ENCODE measurements around the gene FHOD3. TPM values are rescaled to one million over a fixed set of nuclear protein-coding genes. Genes with fewer than 3 reads are reported as not detected.

Gene FHOD3
- total and polyA plus RNA-seq, 2 experiments from 2014 or later: 2.7 to 8.7 TPM

DNA sequence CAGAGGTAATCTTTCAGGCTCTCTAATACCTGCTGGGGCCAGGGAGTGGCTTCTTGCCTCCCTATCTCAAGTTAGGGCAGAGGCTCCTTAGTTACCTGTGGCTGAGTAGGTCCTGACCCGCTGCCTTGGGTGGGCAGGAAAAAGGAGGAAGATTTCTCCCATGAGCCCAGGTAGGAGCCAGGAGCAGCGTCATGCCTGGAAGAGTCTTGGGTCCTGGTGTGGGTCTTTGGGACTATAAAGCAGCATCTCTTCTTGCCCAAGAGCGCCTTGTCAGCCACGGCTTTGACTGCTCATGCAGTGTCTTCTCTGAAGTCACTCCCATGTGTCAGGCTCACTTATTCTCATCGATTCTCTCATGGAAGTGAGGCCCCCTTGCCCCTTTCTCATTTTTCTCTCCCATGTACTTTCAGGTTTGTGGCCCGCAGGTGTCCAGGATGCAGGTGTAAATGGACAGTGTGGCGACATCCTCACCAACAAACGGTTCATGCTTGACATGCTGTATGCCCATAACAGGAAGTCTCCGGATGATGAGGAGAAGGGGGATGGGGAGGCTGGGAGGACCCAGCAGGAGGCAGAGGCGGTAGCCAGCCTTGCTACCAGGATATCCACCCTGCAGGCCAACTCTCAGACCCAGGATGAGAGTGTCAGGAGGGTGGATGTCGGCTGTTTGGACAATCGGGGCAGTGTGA lies 420.1 kb downstream of the FHOD3 start:
- Mint-ChIP-seq H3K27me3 (ENCODE audit: insufficient read depth, low read depth, poor library complexity) (no peaks in the 10 kb centered on the region), H3K4me3 (no peak overlapping the region), H3K9me3 (no peaks in the 10 kb centered on the region), H3K4me1 (peaks cover 6% of the 10 kb centered on the region; the same call in 2 of the 3 replicates), H3K27ac (no peak overlapping the region), H3K36me3 (ENCODE audit: low read depth) (no peaks in the 10 kb centered on the region)
- Histone ChIP-seq H3K4me3 (no peak overlapping the region), H2AFZ (no peak overlapping the region), H3K4me2 (no peak overlapping the region), H3K27me3 (ENCODE audit: insufficient read depth) (no peaks in the 10 kb centered on the region), H4K20me1 (replicated peaks; ENCODE audit: insufficient read depth) (no peaks in the 10 kb centered on the region), H3K9me2 (ENCODE audit: insufficient read depth) (0 out of 2 replicates have a peak, but pooled peaks cover 3% of the 10 kb centered on the region), H3K36me3 (ENCODE audit: insufficient read depth) (no peaks in the 10 kb centered on the region), H3F3A (replicated peaks; ENCODE audit: low read depth) (no peaks in the 10 kb centered on the region), H3K27ac (ENCODE audit: low read depth) (no peak overlapping the region), H3K79me2 (replicated peaks; ENCODE audit: insufficient read depth) (no peaks in the 10 kb centered on the region), H3K4me1 (ENCODE audit: insufficient read depth) (no peaks in the 10 kb centered on the region)
- ATAC-seq: no peak
- no peak for DNase-seq (ENCODE audit: low spot score)
- TF ChIP-seq, protein P1, sequence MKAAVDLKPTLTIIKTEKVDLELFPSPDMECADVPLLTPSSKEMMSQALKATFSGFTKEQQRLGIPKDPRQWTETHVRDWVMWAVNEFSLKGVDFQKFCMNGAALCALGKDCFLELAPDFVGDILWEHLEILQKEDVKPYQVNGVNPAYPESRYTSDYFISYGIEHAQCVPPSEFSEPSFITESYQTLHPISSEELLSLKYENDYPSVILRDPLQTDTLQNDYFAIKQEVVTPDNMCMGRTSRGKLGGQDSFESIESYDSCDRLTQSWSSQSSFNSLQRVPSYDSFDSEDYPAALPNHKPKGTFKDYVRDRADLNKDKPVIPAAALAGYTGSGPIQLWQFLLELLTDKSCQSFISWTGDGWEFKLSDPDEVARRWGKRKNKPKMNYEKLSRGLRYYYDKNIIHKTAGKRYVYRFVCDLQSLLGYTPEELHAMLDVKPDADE (IDR thresholded peaks at IDR 0.05): no peak
- TF ChIP-seq ZNF114 (CRISPR knock-in tag; IDR thresholded peaks at IDR 0.05) (no peak), EZH2phosphoT487 (IDR thresholded peaks at IDR 0.05; ENCODE audit: unreplicated experiment) (no peak), STAT1 (IDR thresholded peaks at IDR 0.05; ENCODE audit: unreplicated experiment) (no peak), POLR2AphosphoS5 (IDR thresholded peaks at IDR 0.05; ENCODE audit: low read depth) (no peak), JUNB (IDR thresholded peaks at IDR 0.05; ENCODE audit: unreplicated experiment) (no peak), EZH2 (IDR thresholded peaks at IDR 0.05; ENCODE audit: low read depth, unreplicated experiment) (no peak), ZNF331 (CRISPR knock-in tag; IDR thresholded peaks at IDR 0.05; ENCODE audit: low read depth) (no peak), CREB1 (CRISPR knock-in tag; IDR thresholded peaks at IDR 0.05; ENCODE audit: low read depth) (no peak)
- TF ChIP-seq, protein P2, sequence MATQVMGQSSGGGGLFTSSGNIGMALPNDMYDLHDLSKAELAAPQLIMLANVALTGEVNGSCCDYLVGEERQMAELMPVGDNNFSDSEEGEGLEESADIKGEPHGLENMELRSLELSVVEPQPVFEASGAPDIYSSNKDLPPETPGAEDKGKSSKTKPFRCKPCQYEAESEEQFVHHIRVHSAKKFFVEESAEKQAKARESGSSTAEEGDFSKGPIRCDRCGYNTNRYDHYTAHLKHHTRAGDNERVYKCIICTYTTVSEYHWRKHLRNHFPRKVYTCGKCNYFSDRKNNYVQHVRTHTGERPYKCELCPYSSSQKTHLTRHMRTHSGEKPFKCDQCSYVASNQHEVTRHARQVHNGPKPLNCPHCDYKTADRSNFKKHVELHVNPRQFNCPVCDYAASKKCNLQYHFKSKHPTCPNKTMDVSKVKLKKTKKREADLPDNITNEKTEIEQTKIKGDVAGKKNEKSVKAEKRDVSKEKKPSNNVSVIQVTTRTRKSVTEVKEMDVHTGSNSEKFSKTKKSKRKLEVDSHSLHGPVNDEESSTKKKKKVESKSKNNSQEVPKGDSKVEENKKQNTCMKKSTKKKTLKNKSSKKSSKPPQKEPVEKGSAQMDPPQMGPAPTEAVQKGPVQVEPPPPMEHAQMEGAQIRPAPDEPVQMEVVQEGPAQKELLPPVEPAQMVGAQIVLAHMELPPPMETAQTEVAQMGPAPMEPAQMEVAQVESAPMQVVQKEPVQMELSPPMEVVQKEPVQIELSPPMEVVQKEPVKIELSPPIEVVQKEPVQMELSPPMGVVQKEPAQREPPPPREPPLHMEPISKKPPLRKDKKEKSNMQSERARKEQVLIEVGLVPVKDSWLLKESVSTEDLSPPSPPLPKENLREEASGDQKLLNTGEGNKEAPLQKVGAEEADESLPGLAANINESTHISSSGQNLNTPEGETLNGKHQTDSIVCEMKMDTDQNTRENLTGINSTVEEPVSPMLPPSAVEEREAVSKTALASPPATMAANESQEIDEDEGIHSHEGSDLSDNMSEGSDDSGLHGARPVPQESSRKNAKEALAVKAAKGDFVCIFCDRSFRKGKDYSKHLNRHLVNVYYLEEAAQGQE (IDR thresholded peaks at IDR 0.05; ENCODE audit: unreplicated experiment): no peak

DNA sequence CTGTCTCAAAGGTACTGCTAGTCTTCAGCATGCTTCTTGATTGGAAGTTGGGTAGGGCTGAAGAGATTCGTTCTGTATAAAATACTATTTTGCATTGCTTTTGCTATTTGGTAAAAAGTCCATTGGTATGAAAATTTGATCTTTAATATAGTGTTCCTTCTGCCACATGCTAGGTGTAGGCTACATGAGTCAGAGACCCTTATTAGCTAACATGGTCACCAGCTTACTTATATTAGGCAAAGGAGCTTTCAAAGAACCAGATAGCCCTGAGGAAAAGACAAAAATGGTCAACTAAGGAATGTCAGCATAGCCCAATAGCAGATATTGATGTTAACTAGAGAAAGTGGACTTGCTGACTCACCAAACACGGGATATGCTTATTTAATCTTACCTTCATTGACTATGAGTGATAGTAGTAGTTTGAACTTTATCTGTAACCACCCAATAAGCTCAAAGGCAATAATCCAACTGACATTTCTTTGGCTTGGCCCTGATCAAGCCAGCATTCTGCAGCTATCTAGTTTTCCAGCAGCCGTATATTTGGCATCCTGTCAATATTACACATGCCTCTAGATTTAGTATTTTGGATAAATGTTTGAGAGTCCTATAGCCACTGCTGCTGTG lies 421.3 kb downstream of the FHOD3 start:
- Histone ChIP-seq H3K4me3 (no peak overlapping the region), H3K36me3 (ENCODE audit: insufficient read depth) (no peaks in the 10 kb centered on the region), H3K4me1 (ENCODE audit: insufficient read depth) (no peaks in the 10 kb centered on the region), H3F3A (replicated peaks; ENCODE audit: low read depth) (no peaks in the 10 kb centered on the region), H3K27ac (ENCODE audit: low read depth) (no peak overlapping the region), H2AFZ (no peak overlapping the region), H3K9me2 (ENCODE audit: insufficient read depth) (0 out of 2 replicates have a peak, but pooled peaks cover 3% of the 10 kb centered on the region), H3K79me2 (replicated peaks; ENCODE audit: insufficient read depth) (no peaks in the 10 kb centered on the region), H4K20me1 (replicated peaks; ENCODE audit: insufficient read depth) (no peaks in the 10 kb centered on the region), H3K4me2 (no peak overlapping the region), H3K27me3 (ENCODE audit: insufficient read depth) (no peaks in the 10 kb centered on the region)
- H3K9me3 Mint-ChIP-seq: no peaks in the 10 kb centered on the region
- no peak overlapping the region for H3K4me3 Mint-ChIP-seq
- H3K27ac Mint-ChIP-seq: no peak overlapping the region
- no peaks in the 10 kb centered on the region for H3K27me3 Mint-ChIP-seq (ENCODE audit: insufficient read depth, low read depth, poor library complexity)
- DNase-seq (ENCODE audit: low spot score) (no peak), ATAC-seq (no peak)
- H3K4me1 Mint-ChIP-seq: peaks cover 18% of the 10 kb centered on the region
- no peaks in the 10 kb centered on the region for H3K36me3 Mint-ChIP-seq (ENCODE audit: low read depth)
- no peak for TF ChIP-seq EZH2phosphoT487 (IDR thresholded peaks at IDR 0.05; ENCODE audit: unreplicated experiment)
